Bronchial epithelial cell (primary cell): Measurements from ENCODE around the gene PLEKHM3. TPM values are rescaled to one million over a fixed set of nuclear protein-coding genes. Genes with fewer than 3 reads are reported as not detected.

Source experiments
- DNase-seq: peaks from one replicate; pipeline ENCODE4 v3.0.0-alpha.2; 2010; ENCODE audit warnings: low read depth
- FAIRE-seq: peaks from 2 replicates; lab custom pipeline; 2011; peaks lifted over from hg19 to GRCh38; lab: Jason Lieb, UNC
- H3K27me3 ChIP-seq: 2 replicates; pipeline ENCODE4 v1.5.1; 2011; ENCODE audit warnings: low read length; ENCODE audit not compliant: control insufficient read depth, insufficient read depth
- H3K36me3 ChIP-seq: 2 replicates; pipeline ENCODE4 v1.5.1; 2011; ENCODE audit warnings: low read length; ENCODE audit not compliant: control insufficient read depth, insufficient read depth
- H3K4me3 ChIP-seq: 2 replicates; pipeline ENCODE4 v1.5.1; 2011; ENCODE audit warnings: mild to moderate bottlenecking, low read depth, low read length, control low read depth
- CTCF ChIP-seq: IDR thresholded peaks from 2 replicates; pipeline ENCODE4 v1.5.1; 2011; ENCODE audit warnings: mild to moderate bottlenecking, moderate library complexity, low read length, control low read depth, inconsistent platforms; ENCODE audit not compliant: insufficient read depth, severe bottlenecking
- total RNA-seq: library from RNA; depleted of rRNA; stranded (reverse); fragments of >200 nt; gene quantifications from 2 replicates; pipeline ENCODE4 v1.2.1, GENCODE V29; 2014

The PLEKHM3 gene
- 8.1 and 9.5 TPM in 2 replicates for total RNA-seq

- no peaks in the 10 kb centered on the region for H3K27me3 ChIP-seq
- FAIRE-seq: no peak
These were observed at the start of gene PLEKHM3 for GRCh38 chr2:208025037-208025813. PLEKHM3 (minus strand) TSS chr2:208025527; CDS start chr2:208001639, 23,888 bp downstream.

GRCh38 chr2:208074610-208075356 is 49.5 kb upstream of the PLEKHM3 start:
- no peak overlapping the region for H3K4me3 ChIP-seq
- no peaks in the 10 kb centered on the region for H3K36me3 ChIP-seq
- peaks cover 4% of the 10 kb centered on the region for H3K27me3 ChIP-seq
- DNase-seq: no peak
- TF ChIP-seq CTCF: no peak
- no peak for FAIRE-seq

More at GRCh38 chr2:208025037-208025813, at the start of gene PLEKHM3:
- H3K4me3 ChIP-seq: peak within 1 kb of the TSS; percentile 68
- no peak for TF ChIP-seq CTCF
- no peaks in the 10 kb centered on the region for H3K36me3 ChIP-seq
- peak; percentile 59 for DNase-seq

GRCh38 chr2:208072250-208072892 is 47.0 kb upstream of the PLEKHM3 start:
- peak; percentile 89 for TF ChIP-seq CTCF
- Histone ChIP-seq H3K27me3 (peaks cover 4% of the 10 kb centered on the region), H3K4me3 (no peak overlapping the region), H3K36me3 (no peaks in the 10 kb centered on the region)
- peak; percentile 64 for DNase-seq
- FAIRE-seq: peak; percentile 60

GRCh38 chr2:208069186-208069585 is 43.9 kb upstream of the PLEKHM3 start:
- no peaks in the 10 kb centered on the region for H3K27me3 ChIP-seq
- no peak for DNase-seq
- no peak for FAIRE-seq
- H3K36me3 ChIP-seq: no peaks in the 10 kb centered on the region
- no peak overlapping the region for H3K4me3 ChIP-seq
- no peak for TF ChIP-seq CTCF

- Histone ChIP-seq H3K4me3 (no peak overlapping the region), H3K27me3 (no peaks in the 10 kb centered on the region), H3K36me3 (no peaks in the 10 kb centered on the region)
- FAIRE-seq: no peak
- no peak for DNase-seq
- TF ChIP-seq CTCF: no peak
These were observed 40.7 kb upstream of the PLEKHM3 start for GRCh38 chr2:208066016-208066415.
